ENCODE data around the gene SDK1.

SDK1 gene

DNA sequence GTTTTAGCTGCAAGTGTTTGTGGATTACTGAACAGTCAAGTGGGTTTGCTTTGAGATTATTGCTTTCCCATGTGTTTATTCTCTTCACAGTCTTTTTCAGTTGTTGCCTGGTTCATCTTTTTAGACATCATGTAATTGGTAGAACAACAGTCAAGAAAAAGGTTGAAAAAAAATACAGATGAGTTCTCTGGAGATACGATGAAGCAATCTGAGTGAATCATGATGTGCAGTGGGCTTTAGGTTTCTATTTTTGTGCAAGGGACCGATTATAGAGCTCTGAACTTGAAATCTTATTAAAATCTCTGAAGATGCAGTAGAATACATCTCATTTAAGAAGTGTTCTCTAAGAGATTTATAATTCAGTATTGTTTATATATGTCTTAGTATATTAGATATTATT is 145.7 kb downstream of the SDK1 start:
- TF ChIP-seq, protein P1, sequence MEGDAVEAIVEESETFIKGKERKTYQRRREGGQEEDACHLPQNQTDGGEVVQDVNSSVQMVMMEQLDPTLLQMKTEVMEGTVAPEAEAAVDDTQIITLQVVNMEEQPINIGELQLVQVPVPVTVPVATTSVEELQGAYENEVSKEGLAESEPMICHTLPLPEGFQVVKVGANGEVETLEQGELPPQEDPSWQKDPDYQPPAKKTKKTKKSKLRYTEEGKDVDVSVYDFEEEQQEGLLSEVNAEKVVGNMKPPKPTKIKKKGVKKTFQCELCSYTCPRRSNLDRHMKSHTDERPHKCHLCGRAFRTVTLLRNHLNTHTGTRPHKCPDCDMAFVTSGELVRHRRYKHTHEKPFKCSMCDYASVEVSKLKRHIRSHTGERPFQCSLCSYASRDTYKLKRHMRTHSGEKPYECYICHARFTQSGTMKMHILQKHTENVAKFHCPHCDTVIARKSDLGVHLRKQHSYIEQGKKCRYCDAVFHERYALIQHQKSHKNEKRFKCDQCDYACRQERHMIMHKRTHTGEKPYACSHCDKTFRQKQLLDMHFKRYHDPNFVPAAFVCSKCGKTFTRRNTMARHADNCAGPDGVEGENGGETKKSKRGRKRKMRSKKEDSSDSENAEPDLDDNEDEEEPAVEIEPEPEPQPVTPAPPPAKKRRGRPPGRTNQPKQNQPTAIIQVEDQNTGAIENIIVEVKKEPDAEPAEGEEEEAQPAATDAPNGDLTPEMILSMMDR (conservative IDR thresholded peaks at IDR 0.05; ENCODE audit: low read length): no peak
- DNase-seq (ENCODE audit: low read depth): no peak
- no peak overlapping the region for H3K4me3 ChIP-seq (ENCODE audit: low read length)

- DNase-seq (ENCODE audit: low read depth): no peak
- TF ChIP-seq, protein P1 (conservative IDR thresholded peaks at IDR 0.05; ENCODE audit: low read length): no peak
- H3K4me3 ChIP-seq (ENCODE audit: low read length): no peak overlapping the region
Observed at GRCh38 chr7:3451701-3452100, 150.6 kb downstream of the SDK1 start.

GRCh38 chr7:3453398-3453797 is 152.3 kb downstream of the SDK1 start:
- no peak overlapping the region for H3K4me3 ChIP-seq (ENCODE audit: low read length)
- no peak for DNase-seq (ENCODE audit: low read depth)
- TF ChIP-seq, protein P1 (conservative IDR thresholded peaks at IDR 0.05; ENCODE audit: low read length): no peak

DNA sequence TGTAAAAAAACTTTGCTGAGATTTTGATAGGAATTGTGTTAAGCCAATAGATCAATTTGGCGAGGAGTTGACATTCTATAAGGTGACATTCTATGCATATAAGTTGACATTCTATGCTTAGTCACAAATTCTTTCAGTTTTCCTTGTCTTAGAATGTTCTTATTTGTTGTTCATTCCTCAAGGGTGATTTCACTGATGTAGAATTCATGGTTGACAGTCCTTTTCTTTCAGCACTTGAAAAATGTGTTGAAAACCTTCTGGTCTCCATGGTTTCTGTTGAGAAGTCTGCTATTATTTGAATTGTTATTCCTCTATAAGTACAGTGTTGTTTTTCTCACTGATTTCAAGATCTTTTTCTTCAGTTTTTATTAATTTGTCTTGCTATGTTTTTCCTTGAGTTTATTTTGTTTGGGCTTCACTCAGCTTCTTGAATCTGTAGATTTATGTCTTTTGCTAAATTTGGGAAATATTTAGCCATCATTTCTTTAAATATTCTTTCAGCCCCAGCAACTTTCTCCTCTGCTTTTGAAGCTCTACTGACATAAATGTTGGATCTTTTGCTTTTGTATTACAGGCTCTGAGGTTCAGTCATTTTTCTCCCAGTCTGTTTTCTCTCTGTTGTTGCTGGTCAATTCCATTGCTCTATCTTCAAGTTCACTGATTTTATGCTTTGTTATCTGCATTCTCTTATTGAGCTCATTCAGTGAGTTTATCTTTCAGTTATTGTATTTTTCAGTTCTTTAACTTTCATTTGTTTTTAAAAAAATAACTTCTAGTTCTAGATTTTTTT is 154.9 kb downstream of the SDK1 start:
- no peak for DNase-seq (ENCODE audit: low read depth)
- TF ChIP-seq, protein P1 (conservative IDR thresholded peaks at IDR 0.05; ENCODE audit: low read length): no peak
- no peak overlapping the region for H3K4me3 ChIP-seq (ENCODE audit: low read length)

DNA sequence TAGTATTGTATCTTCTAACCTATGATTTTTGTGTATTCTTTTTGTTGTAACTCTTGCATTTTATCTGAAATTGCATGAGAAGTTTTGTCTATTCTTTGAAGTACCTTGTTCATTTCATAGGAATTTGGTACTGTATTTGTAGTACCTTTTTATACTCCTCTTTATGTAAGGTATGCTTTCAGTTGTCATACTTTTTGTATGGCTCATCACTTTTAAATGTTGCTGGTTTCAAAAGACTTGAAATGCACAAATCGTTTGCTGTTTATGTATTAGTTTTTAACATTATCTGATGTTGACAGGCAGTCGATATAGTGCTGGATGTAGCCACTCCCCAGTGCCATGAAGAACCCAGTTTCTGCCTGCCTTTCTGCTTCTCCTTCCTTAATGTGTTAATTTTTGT is 158.1 kb downstream of the SDK1 start:
- TF ChIP-seq, protein P1 (conservative IDR thresholded peaks at IDR 0.05; ENCODE audit: low read length): no peak

GRCh38 chr7:3461923-3462322 is 160.9 kb downstream of the SDK1 start:
- TF ChIP-seq, protein P1 (conservative IDR thresholded peaks at IDR 0.05; ENCODE audit: low read length): no peak
- H3K4me3 ChIP-seq (ENCODE audit: low read length): no peak overlapping the region
- no peak for DNase-seq (ENCODE audit: low read depth)

More for the DNA sequence above, 158.1 kb downstream of the SDK1 start:
- no peak overlapping the region for H3K4me3 ChIP-seq (ENCODE audit: low read length)
- DNase-seq (ENCODE audit: low read depth): no peak

DNA sequence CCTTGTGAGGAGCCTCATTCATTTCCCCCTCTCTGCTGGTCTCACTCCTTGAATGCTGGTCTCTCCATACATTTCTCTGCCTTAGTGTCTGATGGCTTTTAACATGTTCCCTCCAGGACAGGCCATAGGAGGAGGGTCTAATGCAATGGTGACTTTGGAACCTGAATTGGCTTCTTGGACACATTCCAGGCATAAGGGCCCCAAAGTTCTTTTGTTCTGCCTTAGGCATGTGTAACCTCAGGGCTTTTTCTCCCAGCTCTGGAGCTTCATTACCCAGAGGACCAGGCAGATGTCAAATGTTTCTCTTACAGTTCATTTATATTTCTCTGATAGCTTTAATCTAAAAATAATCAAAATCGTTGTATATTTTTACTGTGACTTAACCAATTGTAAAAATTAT is 162.6 kb downstream of the SDK1 start:
- TF ChIP-seq, protein P1 (conservative IDR thresholded peaks at IDR 0.05; ENCODE audit: low read length): no peak
- no peak overlapping the region for H3K4me3 ChIP-seq (ENCODE audit: low read length)
- no peak for DNase-seq (ENCODE audit: low read depth)

All from AG10803 (cell line).